ENCODE results near the gene OTULINL. TPM values are rescaled to one million over a fixed set of nuclear protein-coding genes. Genes with fewer than 3 reads are reported as not detected.

The OTULINL gene
- total RNA-seq = 3.4 and 6.8 TPM in 2 replicates

DNA sequence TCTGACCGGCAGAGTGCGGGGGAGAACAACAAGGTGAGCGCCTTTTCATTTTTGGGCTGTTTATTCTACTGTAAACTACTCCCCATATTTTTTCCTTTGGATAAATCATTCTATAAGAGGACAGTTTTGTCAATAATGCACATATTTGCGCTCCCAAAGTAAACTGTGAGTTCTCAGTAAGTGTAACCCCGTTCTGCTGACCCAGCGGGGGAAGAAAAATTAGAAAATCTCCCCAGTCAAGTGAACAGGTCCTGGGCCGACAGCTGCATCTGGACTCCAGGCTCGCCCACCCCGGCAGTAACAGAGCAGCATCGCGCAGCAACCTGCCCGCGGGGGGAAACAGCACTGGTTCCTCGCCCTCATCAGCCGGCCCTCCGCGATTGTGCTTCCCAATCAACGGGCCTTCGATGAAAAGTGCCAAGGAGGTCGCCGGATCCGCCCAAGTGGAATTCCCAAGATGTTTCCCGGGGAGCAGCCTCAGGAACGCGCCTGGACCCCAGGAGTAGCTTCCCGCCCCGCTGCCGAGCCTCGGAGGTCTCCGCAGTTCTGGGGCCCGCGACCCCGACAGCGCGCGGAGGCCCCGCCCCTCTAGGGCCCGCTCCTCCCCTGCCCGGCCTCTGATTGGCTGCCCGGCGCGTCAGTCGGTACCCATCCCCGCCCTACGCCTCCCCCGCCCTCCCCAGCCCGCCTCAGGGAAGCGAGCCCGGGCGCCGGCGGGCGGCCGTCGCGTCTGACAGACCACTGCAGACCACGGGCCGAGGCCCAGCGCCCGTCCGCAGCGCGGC, at the start of gene OTULINL:
Gene OTULINL (plus strand): TSS at position 687 of the 785 bp plus-strand sequence. CDS start 103 bp downstream, outside the sequence.

Other genes starting within 250 kb of the OTULINL start
- 25.9 and 27.4 TPM in 2 replicates for gene OTULIN, start 82.9 kb downstream of the OTULINL start, total RNA-seq

All from uterine smooth muscle cell (primary cell).